Measurements from ENCODE around the gene NUPR1.

GRCh38 chr16:28554634-28555423, 16.1 kb upstream of the NUPR1 start:
- TF ChIP-seq L3MBTL2 (conservative IDR thresholded peaks at IDR 0.05) (no peak), LEF1 (IDR thresholded peaks at IDR 0.05; ENCODE audit: borderline replicate concordance) (no peak), FOXM1 (IDR thresholded peaks at IDR 0.05; ENCODE audit: borderline replicate concordance) (no peak), SUZ12 (IDR thresholded peaks at IDR 0.05) (no peak), BHLHE40 (IDR thresholded peaks at IDR 0.05; ENCODE audit: borderline replicate concordance) (no peak)
